Islet precursor cell (in vitro differentiated cells): ENCODE results near the gene SORCS3.

ENCODE experiments used
- DNase-seq: peaks from one replicate; pipeline ENCODE4 v3.0.0-alpha.2; 2018

The SORCS3 gene

GRCh38 chr10:104780165-104780564 lies 139.1 kb downstream of the SORCS3 start:
- DNase-seq, result no peak

- DNase-seq, result no peak
Measured at GRCh38 chr10:104780946-104781595, 140.0 kb downstream of the SORCS3 start.

GRCh38 chr10:104784452-104784851 lies 143.4 kb downstream of the SORCS3 start:
- peak; percentile 78 for DNase-seq

- no peak for DNase-seq
Measured at GRCh38 chr10:104791471-104791870, 150.4 kb downstream of the SORCS3 start.

GRCh38 chr10:104795411-104795810 lies 154.3 kb downstream of the SORCS3 start:
- no peak for DNase-seq

- no peak for DNase-seq
Measured at GRCh38 chr10:104796823-104797222, 155.7 kb downstream of the SORCS3 start.

GRCh38 chr10:104802941-104803340 lies 161.9 kb downstream of the SORCS3 start:
- no peak for DNase-seq

GRCh38 chr10:104804880-104805279 lies 163.8 kb downstream of the SORCS3 start:
- DNase-seq, result no peak

GRCh38 chr10:104806801-104807200 lies 165.7 kb downstream of the SORCS3 start:
- DNase-seq, result no peak

- no peak for DNase-seq
Measured at GRCh38 chr10:104807581-104808310, 166.7 kb downstream of the SORCS3 start.

- DNase-seq, result peak; percentile 97
Measured at GRCh38 chr10:104809288-104810090, 168.4 kb downstream of the SORCS3 start.

- peak; percentile 93 for DNase-seq
Measured at GRCh38 chr10:104811166-104811565, 170.1 kb downstream of the SORCS3 start.

- peak; percentile 88 for DNase-seq
Measured at GRCh38 chr10:104816501-104816900, 175.4 kb downstream of the SORCS3 start.

GRCh38 chr10:104819731-104820130 lies 178.6 kb downstream of the SORCS3 start:
- no peak for DNase-seq

- DNase-seq, result no peak
Measured at GRCh38 chr10:104822088-104822487, 181.0 kb downstream of the SORCS3 start.

- peak; percentile 80 for DNase-seq
Measured at GRCh38 chr10:104824380-104825006, 183.4 kb downstream of the SORCS3 start.

GRCh38 chr10:104831272-104831671 lies 190.2 kb downstream of the SORCS3 start:
- no peak for DNase-seq

- DNase-seq, result no peak
Measured at GRCh38 chr10:104834580-104834979, 193.5 kb downstream of the SORCS3 start.

- DNase-seq, result peak; percentile 25
Measured at GRCh38 chr10:104835422-104835821, 194.3 kb downstream of the SORCS3 start.

- no peak for DNase-seq
Measured at GRCh38 chr10:104842704-104843103, 201.6 kb downstream of the SORCS3 start.

- no peak for DNase-seq
Measured at GRCh38 chr10:104844073-104844472, 203.0 kb downstream of the SORCS3 start.

- no peak for DNase-seq
Measured at GRCh38 chr10:104850023-104850422, 208.9 kb downstream of the SORCS3 start.

GRCh38 chr10:104867966-104868598 lies 227.0 kb downstream of the SORCS3 start:
- DNase-seq, result no peak
